ENCODE measurements around the gene DDX11.
"Not testable (repeated sequence)": the region's sequence is repeated elsewhere in the genome, so short reads cannot be mapped to it uniquely, and the experiment has no call there.

DNA sequence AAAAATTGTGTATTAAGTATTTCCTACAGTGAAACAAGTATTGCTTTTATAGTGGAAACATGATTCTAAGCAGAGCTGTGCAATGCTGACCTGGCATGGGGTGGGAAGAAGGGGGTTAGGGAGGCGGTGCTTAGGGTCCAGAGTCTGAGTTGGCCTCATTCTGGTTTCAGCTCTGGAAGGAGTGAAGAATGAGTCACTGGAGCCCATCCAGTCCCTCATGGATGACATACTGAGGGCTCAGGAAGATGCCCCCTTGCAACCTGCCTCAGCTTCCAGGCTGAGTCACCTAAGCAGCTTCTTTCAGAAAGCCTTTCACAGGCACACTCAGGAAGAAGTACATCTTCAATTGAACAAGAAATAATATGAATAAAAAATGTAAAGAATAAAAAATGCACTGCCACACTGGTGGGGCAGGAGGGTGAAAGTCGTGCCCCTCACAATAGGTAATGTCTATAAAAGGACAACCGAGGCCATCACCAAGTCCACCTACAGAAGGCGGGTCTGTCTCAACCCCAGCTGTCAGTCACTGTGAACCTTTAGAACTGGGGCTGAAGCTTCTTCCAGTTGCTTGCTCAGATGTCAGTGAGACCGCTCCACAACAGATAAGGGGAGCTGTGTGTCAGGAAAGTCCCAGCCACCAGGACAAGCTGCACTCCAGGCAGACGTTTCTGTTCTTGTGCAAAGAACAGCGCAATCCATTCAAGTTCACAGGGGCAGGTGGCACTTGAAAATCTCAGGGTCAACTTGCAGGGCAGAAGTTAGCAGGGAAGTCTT lies 20.8 kb upstream of the DDX11 start:
- not testable (repeated sequence) for TF ChIP-seq POLR2AphosphoS5 (IDR thresholded peaks at IDR 0.05; ENCODE audit: low read depth, low read length); POLR2A (IDR thresholded peaks at IDR 0.05; ENCODE audit: low read depth, low read length); TAF1 (IDR thresholded peaks at IDR 0.05; ENCODE audit: borderline replicate concordance, low read depth, low read length)

All from GM12892 (cell line).